ENCODE measurements around the gene GLB1L.
A peak's percentile ranks its signal among the peaks of the same experiment; 100 is the strongest.

GLB1L gene

DNA sequence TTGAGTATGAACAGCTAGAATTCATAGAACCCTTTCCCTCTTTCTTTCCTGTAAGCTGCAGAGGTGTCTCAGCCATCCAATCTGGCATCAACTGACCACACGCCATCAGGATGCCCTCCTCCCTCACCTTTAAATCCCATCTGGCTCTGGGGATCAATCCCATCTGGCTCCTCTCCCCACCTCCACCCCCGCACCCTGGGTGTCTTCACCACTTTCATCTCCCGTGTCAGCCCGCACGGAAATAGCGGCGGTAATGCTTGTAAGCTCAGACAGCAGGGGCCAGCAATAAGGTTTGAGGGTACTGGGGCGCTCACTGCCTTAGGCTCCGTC is 7.3 kb upstream of the GLB1L start:
- no peak for DNase-seq

DNA sequence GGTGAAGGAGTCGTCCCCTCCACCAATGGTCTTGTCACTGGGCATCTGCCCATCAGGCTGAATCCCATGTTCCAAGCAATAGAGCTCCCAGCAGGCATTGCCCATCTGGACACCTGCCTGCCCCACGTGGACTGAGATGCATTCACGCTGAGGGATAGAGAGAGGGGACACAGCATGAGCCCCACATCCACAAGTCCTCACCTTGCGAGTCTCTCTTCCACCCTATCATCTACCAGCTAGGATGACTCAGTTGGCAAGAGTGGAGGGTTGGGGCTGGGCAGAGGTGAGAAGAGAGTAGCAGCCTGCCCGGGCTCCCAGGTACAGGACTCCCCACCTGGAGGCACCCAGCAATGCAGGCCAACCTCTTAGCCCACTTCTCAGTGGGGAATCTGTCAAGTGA is 6.8 kb upstream of the GLB1L start:
- DNase-seq, result peak; percentile 31

DNA sequence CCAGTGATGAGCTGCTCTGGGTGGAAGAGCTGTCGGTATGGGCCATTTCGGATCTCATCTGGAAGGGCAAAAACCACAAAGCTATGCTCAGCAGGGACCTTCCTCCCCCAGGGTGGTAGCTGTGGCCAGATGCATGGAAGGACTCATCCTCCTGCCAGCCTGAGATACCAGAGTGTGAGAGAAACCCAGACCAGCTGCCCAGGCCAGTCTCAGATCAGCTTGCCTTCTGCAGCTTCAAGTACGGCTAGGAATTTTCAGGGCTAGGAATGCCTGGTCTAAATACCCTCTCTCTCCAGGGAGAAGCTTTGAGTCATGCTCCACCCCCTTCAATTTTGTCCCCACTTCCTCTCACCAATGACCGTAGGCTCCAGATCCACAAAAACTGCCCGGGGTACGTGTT is 6.4 kb upstream of the GLB1L start:
- DNase-seq, result no peak

DNA sequence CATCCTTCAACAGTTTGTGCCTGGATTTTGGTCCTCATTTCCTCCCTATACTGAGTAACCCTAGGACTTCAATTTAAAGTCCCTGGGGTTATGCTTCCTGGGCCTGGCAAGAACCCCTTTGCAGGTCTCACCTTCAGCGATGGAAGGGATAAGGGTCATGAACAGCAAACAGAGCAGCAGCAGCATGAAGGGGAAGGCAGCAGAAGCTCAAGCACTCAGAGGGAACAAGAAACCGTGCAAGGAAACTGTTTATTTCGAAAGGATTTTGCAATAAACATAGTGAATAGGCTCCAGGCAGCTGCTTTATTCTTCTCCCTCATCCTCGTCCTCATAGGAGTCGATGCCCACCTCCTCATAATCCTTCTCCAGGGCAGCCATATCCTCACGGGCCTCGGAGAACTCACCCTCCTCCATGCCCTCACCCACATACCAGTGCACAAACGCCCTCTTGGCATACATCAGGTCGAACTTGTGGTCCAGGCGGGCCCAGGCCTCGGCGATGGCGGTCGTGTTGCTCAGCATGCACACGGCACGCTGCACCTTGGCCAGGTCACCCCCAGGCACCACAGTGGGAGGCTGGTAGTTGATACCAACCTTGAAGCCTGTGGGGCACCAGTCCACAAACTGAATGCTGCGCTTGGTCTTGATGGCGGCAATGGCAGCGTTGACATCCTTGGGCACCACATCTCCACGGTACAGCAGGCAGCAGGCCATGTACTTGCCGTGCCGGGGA is 5.0 kb upstream of the GLB1L start:
- DNase-seq, result no peak

DNA sequence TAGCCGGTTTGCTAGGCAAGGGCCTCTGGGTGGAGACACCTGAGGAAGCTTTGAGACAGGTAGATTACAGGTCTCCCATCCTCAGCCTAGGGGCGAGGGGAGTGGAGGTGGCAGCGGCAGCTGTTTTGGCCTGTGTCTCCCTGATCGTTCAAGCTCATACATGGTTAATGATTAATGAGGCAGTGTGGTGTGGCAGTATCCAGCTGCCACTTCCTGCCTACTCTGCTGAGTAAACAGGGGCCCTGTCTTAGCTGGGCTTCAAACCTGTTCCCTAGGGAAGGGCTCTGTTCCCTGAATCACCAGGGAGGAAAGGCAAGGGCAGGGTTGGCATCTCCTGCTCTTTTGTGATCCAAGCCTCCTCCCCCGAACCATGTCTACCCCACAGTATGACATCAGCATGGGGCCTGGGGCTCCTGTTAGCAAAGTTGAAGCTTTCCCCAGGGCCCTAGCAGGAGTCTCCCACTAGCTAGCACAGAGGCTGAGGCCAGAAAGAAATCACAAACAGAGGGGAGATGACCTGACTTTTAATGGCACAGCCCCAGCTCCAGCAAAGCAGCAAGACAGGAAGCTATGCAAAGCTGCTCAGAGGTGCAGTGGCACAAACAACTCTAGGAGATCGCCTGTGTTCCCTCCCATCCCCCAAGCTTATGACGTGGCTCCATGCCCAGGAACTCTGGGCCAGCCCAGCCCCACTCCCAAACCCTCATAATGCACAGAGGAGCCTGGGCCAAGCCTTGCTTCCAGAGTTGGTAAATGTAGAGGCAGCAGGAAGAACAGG is 4.1 kb upstream of the GLB1L start:
- DNase-seq, result peak; percentile 49

DNA sequence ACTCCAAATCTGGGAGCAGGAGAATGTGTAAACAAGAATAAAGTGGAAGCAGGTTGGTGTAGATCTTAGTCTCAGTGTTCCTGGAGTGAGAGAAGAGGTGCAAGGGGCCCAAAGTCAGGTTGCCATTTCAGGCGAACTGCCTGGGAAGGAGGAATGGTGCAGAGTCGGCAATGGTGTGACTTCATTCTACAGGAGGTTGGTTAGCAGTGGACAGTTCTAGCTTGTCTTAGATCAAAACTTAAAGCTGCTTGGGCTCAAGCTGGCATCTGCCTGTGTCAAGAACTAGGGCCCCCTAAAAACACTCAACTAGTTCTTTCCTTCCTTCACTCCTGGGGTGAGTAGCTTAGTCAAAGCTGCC is 3.6 kb upstream of the GLB1L start:
- no peak for DNase-seq

DNA sequence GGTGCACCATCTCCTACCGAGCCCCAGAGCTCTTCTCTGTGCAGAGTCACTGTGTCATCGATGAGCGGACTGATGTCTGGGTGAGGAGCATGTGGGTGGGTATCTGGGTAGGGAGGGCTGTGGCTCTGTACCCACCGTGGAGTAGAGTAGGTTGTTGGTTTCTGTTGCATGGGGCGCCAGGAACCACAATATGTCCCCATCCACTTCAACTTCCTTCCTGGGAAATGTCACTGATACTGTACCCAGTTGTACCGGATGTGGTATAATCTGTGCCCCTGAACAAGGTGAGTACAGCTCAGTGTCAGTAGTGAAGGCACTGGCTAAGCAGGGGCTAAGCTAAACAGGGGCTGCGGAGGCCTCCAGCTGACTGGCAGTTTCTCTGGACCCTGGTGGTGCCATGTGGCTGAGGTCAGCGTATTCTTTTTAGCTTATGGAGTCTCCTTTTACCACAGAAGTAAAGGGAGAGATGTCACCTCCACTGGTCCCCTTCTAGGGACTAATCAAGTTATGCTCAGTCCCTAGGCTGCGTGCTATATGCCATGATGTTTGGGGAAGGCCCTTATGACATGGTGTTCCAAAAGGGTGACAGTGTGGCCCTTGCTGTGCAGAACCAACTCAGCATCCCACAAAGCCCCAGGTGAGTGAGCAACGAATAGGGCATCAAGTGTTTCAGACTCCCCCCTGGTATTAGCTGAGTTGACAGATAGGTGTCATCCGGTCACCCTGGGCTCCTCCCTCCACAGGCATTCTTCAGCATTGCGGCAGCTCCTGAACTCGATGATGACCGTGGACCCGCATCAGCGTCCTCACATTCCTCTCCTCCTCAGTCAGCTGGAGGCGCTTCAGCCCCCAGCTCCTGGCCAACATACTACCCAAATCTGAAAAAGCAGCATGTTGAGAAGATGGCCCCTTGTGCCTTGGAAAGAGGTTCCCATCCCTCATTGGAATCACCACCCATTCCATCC is 2.7 kb upstream of the GLB1L start:
- peak; percentile 65 for DNase-seq

DNA sequence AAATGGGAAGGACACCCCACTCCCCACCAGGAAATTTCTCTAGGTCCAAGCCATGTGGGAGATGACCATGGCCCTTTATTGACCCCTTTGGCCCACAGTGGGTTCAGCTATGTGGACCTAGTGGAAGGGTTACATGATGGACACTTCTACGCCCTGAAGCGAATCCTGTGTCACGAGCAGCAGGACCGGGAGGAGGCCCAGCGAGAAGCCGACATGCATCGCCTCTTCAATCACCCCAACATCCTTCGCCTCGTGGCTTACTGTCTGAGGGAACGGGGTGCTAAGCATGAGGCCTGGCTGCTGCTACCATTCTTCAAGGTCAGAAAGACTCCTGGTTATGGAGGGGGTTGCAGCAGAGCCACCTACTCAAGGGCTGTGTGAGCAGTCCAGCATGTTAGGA is 1.3 kb upstream of the GLB1L start:
- no peak for DNase-seq

DNA sequence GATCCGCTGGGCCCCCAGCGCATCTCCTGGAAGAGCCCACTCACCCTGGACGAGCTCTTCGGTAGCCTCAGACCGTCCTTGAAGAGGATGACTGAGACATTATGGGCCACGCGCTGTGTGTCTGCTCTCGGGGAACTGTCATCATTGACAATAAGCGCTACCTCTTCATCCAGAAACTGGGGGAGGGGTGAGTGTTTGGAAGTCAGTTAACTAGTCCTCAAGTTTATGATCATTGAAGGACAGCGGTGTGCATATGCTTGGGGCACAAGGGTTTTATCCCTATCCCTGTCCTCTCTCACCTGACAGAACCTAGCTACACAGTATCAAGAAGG is 621 bp upstream of the GLB1L start:
- DNase-seq, result no peak

DNA sequence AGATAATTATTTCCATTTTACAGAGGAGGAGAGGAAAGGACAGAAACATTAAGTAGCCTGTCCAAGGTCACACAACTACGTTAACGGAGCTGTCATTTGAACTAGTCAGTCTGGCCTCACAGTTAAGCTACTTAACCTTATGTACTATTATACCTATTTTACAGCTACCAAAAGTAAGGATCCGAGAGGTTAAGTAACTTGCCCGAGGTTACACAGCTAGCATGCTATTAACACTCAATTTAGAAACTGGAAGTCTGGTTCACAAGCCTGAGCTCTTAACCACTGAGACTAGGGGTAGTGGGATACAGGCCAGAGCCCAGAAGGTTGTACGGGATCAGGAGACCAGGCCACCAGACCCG is 476 bp downstream of the GLB1L start:
- no peak for DNase-seq

DNA sequence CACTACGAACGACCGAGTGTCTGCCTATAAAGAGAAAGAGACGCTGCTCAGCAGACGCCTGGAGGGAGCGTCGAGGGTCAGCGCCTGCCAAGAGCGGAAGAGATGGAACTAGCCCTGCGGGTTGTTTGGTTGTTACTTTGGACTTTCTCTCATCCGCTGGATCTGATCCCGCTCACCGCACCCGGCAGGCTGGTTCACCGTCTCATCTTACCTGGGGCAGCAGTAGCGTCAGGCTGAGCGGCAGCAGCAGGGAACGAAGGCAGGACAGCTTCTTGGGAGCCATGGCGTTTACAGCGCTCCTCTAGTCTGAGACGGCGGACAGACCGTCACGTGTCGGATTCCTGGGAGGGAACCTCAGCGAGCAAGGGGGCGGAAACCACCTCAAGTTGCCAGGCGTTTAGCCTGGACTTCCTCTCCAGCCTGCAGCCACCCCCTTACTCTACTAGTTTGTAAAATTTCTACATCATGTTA is 1.9 kb downstream of the GLB1L start:
- no peak for DNase-seq

DNA sequence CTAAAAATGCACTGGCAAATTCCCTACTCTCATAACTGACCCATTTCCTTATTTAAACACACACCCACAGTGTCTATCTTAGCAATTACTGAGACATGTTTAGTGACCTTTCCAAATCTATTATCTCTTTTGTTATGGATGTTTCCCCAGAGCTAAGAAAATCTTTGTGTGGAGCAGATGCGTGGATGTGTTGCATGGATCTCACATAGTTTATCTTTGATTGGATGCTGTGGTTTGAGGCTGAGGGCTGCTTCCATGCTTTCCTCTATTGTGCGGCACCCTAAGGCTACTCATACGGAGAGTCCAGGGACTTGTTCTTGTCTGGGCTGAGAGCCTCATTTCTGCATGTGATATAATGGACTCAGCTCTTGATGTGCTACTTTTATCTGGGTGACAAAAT is 10.9 kb downstream of the GLB1L start:
- DNase-seq, result no peak

DNA sequence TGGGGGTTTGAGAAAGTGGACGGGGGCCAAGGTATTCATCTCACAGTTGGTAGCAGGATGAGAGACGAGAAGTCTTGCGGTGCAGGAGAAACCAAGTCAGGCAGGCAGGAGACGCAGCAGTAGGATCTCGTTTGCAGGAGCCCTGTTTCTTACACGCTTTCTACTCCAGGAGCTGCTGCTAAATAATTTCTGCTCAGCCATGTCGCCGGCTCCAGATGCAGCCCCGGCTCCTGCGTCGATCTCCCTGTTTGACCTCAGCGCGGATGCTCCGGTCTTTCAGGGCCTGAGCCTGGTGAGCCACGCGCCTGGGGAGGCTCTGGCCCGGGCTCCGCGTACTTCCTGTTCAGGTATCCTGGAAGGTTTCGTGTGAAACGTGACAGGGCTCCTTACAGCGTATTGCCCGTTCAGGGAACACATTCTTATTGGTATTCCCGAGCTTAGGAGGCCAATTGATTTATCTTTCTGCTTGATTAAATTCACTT is 15.1 kb downstream of the GLB1L start:
- DNase-seq, result no peak

DNA sequence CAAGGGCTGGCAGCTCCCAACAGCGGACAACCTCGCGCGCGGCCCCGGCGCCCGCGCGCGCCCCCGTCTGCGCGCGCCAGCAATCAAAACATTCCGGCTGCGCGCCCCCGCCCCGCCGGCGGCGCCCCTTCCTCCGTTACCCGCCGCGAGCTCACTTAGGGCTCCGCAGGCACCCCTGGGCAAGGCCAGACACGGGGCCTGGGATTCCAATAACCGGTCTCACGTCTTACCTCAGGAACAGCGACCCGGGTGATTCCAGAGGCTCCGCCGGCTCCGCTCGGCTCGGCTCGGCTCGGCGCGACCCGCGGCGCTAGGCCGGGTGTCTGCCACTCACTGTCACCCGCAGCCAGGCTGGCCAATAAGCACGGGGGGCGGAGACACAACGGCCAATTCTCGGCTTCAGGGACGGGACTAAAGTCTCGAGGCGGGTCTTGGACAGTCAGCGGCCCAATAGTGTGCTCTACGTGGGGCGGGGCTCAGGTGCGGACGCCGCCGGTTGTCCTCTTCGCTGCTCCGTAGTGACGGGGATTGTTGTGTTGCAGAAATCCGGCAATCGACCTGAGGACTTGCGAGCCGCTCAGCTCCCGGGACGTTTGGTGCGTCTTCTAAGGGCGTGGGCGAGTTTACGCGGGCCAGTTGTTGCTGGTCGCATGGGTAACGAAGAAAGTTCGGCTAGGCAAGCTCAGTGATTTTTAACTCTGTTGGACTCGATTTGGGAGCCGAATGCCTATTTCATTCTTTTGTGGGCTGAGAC is 15.8 kb downstream of the GLB1L start, which contains the start of the genes ANKZF1 and ATG9A:
Gene ANKZF1 (plus strand): TSS at position 502 of the 754 bp plus-strand sequence. CDS start 452 bp downstream, outside the sequence.
Gene ATG9A (minus strand): TSS at position 332 of the 754 bp plus-strand sequence. CDS start 1,612 bp downstream, outside the sequence.
- peak; percentile 98 for DNase-seq

DNA sequence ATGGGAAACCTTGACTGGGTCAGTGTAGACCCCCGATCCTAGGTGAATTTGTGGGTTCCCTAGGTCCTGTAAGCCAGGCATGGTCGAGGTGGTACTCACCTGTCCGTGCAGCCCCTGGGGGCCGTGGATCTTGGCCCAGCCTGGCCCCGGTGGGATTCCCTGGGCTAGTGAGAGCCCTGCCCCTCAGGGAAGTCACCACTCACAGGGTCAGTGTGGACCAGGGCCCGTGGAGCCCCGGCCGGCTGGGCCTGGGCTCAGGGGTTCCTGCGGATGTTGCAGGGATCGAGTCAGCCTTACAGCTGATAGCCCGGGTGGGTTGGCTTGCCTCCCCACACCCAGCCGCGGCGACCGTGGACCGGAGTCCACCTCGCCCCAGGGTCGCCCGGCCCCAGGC is 16.3 kb downstream of the GLB1L start:
- no peak for DNase-seq

DNA sequence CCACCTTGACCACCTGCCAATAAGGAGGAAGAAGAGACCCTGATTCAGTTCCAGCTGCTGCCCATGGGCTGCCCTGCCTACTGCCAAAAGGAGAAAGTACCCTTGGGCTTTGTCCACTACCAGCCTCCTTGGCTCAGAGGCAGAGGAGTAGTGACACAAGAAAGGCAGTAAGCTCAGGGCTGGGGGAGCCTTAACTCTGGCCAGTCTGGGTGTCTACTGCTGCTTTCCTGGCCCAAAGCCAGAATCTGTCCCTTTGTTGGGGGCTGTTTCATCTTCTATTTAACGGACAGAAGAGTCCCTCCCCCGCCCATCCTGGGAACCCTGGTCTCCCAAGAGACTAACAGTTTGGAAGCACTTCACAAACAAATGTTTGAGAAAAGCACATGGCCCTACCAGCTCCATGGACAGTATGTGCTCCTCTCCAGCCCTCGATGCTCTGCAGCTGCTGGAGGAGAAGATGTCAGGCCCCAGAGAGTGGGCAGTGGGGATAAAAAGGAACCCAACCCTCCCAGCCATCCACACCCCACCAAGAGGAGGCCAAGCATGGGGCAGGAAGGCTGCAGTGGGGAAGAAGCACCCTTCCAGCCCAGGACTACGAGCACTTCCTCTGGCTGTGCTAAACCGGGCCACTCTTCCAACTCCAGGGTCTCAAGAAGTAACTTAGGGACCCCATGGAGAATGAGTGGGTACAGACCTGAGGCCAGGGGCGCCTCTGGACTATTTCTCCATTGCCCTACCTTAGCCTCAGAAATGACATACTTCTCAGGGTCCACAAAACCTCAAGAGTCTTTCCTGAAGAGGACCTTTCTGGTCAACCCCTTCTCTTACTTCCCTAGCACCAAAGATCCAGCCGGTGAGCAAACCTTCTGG is 17.0 kb downstream of the GLB1L start:
- no peak for DNase-seq

DNA sequence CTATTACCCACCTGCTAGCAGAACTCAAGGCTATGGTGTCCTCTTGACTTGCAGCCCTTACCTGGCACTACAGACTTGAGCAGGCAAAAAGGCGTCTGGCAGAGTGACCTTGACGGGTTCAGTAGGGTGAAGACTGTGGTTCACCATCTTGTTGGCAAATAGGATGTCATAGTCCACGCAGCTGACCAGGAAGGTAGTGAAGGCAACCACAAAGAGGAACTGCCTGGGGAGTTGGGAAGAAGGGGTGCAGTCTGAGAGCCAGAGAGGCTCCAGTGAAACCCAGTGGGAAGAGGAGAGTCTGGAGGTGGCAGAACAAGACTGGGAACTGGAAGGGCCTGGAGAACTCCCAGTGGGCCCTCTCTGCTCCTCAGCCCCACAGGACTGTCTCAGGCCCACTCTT is 19.9 kb downstream of the GLB1L start:
- no peak for DNase-seq

DNA sequence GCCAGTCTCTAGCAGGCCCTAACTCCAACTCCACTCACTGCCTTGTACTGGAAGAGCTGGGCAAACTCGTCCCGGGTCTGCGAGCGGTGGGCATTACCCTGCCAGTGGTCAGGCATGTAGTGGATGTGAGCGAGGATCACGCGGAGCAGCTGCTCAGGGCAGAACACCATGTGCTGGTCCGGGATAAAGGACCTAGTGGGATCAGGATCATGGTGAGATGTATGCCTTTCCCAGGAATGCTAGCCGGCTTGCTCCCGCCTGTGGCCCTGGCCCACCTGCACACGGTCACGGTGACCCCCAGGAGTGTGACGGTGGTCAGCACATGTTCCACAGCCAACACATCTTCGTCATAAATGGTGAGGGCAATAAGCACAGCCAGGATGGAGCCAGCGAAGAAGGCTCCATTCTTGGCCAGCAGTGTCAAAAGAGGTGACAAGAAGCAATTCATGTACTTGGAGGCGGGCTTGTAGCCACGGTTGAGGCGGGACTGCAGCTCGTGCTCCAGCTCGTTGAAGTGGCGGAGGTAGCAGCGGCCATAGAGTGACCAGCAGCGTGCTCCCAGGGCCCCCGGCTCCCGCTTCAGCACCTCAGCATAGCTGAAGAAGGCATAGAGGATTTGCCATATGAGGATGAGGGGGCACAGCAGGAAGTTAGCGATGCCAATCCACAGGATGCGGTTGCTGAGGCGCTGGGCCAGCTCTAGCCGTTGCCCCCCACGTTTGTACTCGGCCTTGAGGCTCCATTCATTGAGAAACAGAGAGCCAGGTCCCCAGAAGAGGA is 21.2 kb downstream of the GLB1L start:
- DNase-seq, result no peak

DNA sequence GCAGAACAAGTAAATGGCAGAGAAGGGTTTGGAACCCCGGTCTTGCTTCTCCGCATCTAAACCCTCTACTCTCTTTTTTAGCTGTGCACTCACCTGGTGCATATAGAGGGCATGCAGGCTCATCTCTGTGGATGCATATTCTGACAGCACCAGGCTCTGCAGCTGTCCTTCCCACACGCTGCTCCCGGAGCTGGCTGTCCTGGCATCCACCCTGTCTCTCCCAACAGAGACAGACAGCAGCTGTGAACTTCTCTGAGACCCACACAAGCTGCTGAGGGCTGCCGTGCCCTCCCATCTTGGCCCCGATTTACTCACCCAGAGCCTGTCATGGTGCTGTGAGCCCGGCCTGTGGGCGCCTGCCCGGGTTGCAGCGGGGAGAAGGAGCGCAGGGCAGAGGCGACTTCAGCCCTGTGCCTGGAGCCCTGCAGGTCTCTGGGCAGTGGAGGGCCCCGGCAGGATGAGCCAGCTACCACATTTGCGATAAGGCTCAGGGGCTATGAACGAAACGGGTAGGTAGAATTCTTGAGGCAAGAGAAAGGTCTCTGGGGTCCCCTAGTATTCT is 23.2 kb downstream of the GLB1L start:
- DNase-seq, result no peak

DNA sequence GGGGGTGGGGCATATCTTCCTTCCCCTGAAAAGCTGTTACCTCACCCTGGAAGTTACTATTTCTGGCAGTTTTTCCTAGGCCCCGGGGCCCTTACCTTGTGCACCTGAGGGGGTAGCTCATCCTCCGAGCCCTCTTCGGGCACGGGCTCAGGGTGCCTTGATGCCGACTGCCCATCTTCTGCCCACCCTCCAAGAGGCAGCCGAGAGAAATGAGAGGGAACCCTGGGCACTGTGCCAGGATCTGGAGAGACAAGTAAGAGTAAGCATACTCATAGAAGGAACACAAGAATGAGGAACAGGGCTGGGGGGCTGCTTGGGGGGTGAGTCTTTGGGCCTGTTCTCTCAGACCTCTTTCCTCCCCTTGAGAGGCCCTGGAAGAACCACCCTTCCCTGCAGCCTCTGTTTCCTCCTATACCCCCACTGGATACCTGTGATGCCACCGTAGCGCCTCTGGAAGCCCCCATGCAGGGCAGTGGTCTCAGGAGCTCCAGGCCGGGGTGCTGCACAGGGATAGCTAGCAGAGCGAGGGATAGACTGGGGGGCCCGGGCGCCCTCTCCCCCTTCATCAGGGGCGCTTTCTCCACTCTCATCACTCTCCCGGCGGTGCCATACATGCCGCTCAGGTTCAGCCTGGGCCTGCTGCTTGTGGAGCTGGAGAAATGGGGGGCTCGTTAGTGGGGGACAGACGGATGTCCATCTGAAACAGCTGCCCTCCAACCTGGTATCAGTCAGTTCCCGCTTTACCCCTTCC is 24.4 kb downstream of the GLB1L start:
- no peak for DNase-seq

All from activated gamma-delta T cell treated with Interleukin-2 at 50 U/mL for 16 hours (primary cell).